Small intestine (tissue), 7 donors: ENCODE measurements around the gene POLD2. TPM values are rescaled to one million over a fixed set of nuclear protein-coding genes. Genes with fewer than 3 reads are reported as not detected.

Source experiments
- DNase-seq, 2 donors: peaks; one replicate each; pipeline versions ENCODE4 v3.0.0 to v3.0.0-alpha.2; 2013
- FAIRE-seq: peaks from 2 replicates; lab custom pipeline; 2012; peaks lifted over from hg19 to GRCh38; lab: Jason Lieb, UNC
- H3K27ac ChIP-seq, 3 donors: one replicate each; pipeline ENCODE4 v1.5.1; 2013; ENCODE audit warnings: low read length in 2 of 3, mild to moderate bottlenecking in 2 of 3, control low read depth in 1 of 3, inconsistent platforms in 1 of 3, low read depth in 1 of 3, moderate library complexity in 1 of 3
- H3K27me3 ChIP-seq, 3 donors: one replicate each; pipeline ENCODE4 v1.6.1; 2013; ENCODE audit warnings: low read length in 3 of 3, inconsistent platforms in 1 of 3; ENCODE audit not compliant: control insufficient read depth in 3 of 3, insufficient read depth in 3 of 3
- H3K36me3 ChIP-seq, 3 donors: one replicate each; pipeline ENCODE4 v1.6.1; 2013; ENCODE audit warnings: low read length in 3 of 3, inconsistent platforms in 1 of 3, low read depth in 1 of 3, mild to moderate bottlenecking in 1 of 3, moderate library complexity in 1 of 3; ENCODE audit not compliant: control insufficient read depth in 3 of 3, insufficient read depth in 2 of 3
- H3K4me1 ChIP-seq, 3 donors: one replicate each; pipeline ENCODE4 v1.6.1; 2013; ENCODE audit warnings: low read length in 2 of 3, inconsistent platforms in 1 of 3, low read depth in 1 of 3, mild to moderate bottlenecking in 1 of 3, moderate library complexity in 1 of 3; ENCODE audit not compliant: control insufficient read depth in 3 of 3, insufficient read depth in 2 of 3
- H3K4me3 ChIP-seq, 3 donors: one replicate each; pipeline ENCODE4 v1.5.1; 2013; ENCODE audit warnings: low read length in 3 of 3, control low read depth in 1 of 3, inconsistent platforms in 1 of 3, low read depth in 1 of 3, mild to moderate bottlenecking in 1 of 3, moderate library complexity in 1 of 3
- H3K9me3 ChIP-seq, 2 donors: one replicate each; pipeline ENCODE4 v1.6.1; 2013; ENCODE audit warnings: low read depth in 1 of 2, low read length in 1 of 2; ENCODE audit not compliant: control insufficient read depth in 2 of 2, insufficient read depth in 1 of 2
- WGBS, 3 donors: extraction: QIAGEN DNeasy Blood & Tissue Kit; methylation state at CpG; one replicate each; pipeline ENCODE4 v1.1.7; 2013; 5-methylcytosine and 5-hydroxymethylcytosine counted together
- polyA plus RNA-seq, 4 donors: library from polyadenylated mRNA; stranded (reverse) in 3 of 4; unstranded in 1 of 4; fragments of 200-250 nt in 3 of 4; fragments of 120-200 nt in 1 of 4; gene quantifications; one replicate each; pipeline versions ENCODE4 v1.2.1 to v1.2.3, GENCODE V29; 2013
- donor health status: healthy with polysubstance abuse.
- donor health status: control.
- donor health status: control.
- donor health status: Bipolar disorder and iron deficiency.
- donor health status: healthy.

The POLD2 gene
- polyA plus RNA-seq, 4 donors: 13.6 to 82.4 (median 42.4) TPM

DNA sequence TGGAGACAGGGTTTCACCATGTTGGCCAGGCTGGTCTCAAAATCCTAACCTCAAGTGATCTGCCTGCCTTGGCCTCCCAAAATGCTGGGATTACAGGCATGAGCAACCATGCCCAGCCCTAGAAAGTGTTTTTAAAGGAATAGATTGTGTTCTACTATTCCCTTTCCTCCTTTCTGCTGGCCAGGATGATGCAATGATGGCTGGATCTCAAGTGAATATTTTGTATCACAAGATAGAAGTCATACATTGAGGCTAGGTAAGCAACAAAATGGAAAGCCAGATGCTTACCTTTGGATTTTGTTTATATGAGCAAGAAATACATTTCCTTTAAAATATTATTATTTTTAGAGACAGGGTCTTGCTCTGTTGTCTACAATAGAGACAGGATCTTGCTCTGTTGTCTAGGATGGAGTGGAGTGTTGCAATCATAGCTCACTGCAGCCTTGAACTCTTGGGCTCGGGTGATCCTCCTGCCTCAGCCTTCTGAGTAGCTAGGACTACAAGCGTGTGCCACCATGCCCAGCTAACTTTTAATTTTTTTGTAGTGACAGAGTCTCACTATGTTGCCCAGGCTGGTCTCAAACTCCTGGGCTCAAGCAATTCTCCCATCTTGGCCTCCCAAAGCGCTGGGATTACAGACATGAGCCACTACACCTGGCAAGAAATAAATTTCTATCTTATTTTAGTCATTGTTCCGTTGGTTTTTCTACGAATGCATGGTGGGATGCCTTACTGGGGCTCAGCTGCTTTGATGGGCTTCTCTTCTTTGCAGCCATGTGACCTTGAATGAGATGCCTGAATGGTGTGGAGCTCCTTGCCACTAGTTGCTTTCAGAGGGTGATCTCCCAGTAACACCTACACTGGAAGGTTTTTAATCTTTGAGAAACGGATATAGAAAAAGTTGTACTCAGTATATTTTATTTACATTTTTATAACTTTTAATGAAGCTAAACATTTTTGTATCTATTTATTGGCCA is 25.0 kb downstream of the POLD2 start:
- Histone ChIP-seq H3K27ac (no peak overlapping the region), H3K9me3 (no peaks in the 10 kb centered on the region), H3K27me3 (peaks cover 0 to 5% (median 0%) of the 10 kb centered on the region in 3 donors), H3K36me3 (no peaks in the 10 kb centered on the region), H3K4me3 (no peak overlapping the region), H3K4me1 (no peaks in the 10 kb centered on the region)
- DNase-seq (no peak), FAIRE-seq (no peak)
- 77 to 88% (median 86%) methylated on average over 6 of the region's 6 CpGs for WGBS, 3 donors

DNA sequence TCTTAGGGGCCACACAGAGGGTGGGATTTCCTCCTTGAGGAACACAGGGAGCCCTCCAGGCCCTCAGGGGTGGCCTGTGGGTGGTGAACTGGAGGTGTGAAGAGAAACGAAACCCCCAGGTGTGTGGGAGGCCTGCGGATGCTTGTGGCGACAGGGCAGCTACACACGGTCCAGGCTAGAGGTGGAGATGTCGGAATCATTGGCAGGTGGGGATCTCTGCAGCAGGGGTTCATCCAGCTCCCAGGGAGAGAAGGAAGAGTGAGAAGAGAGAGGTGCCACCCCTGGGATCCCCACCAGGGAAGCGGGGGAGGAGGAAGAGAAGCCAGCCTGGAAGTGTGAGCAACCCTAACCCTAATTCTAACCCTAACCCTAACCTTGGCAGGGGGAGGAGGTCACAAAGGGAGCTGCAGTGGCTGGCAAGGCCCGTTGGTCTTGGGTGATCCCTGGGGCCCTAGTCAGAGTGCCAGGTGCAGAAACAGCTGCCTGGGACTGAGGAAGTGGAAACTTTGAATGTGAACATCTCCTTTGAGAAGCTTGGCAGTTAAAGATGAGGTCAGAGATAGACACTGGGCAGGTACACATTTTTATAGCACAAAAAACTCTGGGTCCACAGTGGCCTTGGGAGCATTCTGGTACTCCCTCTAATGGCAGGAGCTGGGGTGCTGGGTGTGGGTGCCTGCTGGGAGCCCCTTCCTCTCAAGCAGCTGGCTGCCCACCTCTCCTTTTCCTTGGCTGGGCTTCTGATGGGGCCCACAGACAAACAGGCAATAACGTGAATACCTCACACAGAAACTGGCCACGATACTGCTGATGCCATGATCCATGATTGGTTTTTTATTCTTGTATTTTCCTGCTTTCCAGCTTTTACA is 26.1 kb downstream of the POLD2 start:
- H3K27me3 ChIP-seq: no peaks in the 10 kb centered on the region
- 59 to 74% (median 70%) methylated on average over 9 of the region's 9 CpGs for WGBS, 3 donors
- DNase-seq (no peak), FAIRE-seq (no peak)
- no peak overlapping the region for H3K4me3 ChIP-seq
- no peaks in the 10 kb centered on the region for H3K4me1 ChIP-seq
- no peaks in the 10 kb centered on the region for H3K9me3 ChIP-seq
- no peak overlapping the region for H3K27ac ChIP-seq
- H3K36me3 ChIP-seq: no peaks in the 10 kb centered on the region

DNA sequence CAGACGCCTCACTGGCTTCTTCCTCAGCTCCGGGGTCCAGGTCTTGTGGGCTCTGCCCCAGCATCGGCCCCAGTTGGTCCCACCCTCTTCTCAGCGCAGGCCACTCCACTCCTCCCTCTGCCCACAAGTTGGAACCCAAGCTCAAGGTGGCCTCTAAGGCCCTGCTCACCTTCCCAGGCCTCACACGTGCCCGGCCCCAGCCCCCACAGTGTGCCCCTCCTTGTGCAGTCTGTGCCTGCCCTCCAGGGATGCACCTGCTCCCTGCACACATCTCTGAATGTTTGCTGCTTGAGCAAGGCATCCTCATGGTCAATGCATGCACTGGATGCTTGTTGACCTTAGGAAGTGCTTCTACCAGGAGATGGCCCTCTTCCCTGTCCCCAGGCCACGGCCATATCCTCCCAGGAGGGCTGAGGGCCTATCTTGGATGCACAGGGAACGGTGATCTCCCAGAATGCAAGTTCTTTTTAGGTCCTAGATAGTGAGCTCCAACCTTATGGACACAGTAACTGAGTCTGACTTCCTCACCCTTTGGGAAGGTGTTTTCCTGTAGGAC is 26.9 kb downstream of the POLD2 start:
- H3K36me3 ChIP-seq: no peaks in the 10 kb centered on the region
- H3K4me1 ChIP-seq: no peaks in the 10 kb centered on the region
- no peak for FAIRE-seq
- H3K27me3 ChIP-seq: no peaks in the 10 kb centered on the region
- WGBS, 3 donors: 82 to 84% (median 83%) methylated on average over 7 to 8 of the region's 8 CpGs
- no peaks in the 10 kb centered on the region for H3K9me3 ChIP-seq
- H3K27ac ChIP-seq: no peak overlapping the region
- DNase-seq: no peak
- H3K4me3 ChIP-seq: no peak overlapping the region

DNA sequence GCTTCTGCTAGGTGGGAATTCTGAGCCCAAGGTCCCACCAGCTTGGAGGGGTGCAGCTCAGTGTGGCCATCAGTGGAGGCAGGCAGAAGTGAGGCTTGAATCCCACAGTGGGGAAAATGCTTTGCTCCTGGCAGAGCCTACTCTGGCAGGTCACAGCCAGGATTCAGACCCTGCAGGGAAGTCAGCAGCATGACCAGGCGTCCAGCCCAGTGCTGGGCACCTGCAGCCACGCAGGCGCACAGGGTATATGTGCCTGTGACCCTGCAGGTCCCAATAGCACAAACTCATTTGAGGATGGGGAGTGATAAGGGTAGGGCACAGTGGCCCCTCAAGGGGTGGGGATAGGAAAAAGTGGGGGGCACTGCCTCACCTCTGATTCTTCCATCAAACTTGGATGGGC is 27.6 kb downstream of the POLD2 start:
- Histone ChIP-seq H3K9me3 (no peaks in the 10 kb centered on the region), H3K27me3 (no peaks in the 10 kb centered on the region), H3K36me3 (no peaks in the 10 kb centered on the region), H3K27ac (no peak overlapping the region), H3K4me1 (no peaks in the 10 kb centered on the region), H3K4me3 (no peak overlapping the region)
- FAIRE-seq (no peak), DNase-seq (no peak)
- WGBS, 3 donors: 87 to 96% (median 95%) methylated on average over 3 of the region's 3 CpGs

DNA sequence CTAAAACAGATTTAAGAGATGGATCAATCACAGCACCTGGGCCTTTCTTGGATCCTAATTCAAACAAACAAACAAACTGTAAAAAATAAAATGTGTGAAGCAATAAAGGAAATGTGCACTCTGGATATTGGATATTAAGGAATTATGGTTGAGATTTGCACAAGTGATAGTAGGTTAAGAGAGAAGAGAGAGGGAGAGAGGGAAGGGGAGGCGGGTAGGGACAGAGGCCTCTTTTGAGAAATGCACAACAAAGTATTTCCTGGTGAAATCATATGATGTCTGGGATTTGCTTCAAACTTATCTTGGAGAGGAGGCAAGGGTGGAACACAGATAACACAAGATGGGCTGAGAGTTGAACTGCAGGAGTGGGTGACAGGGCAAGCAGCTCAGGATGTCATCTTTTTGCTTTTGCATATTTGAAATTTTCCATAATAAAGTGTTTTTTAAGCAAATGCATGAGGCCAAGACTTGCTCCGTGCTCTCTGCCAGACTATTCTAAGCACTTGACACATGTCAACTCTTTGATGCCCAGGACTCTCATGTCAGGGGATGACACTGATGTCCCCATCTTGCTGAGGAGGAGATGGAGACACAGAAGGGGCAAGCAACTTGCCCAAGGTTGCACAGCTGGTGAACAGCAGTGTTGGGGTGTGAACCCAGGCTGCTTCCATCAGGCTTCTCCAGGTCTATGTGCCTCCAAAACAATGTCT is 28.3 kb downstream of the POLD2 start:
- H3K36me3 ChIP-seq: no peaks in the 10 kb centered on the region
- peak overlapping the region in 1 of 3 donors; percentile 15 for H3K27ac ChIP-seq
- WGBS, 3 donors: 54 to 86% (median 82%) methylated on average over 2 of the region's 2 CpGs
- H3K4me3 ChIP-seq: no peak overlapping the region
- FAIRE-seq (no peak), DNase-seq (no peak)
- no peaks in the 10 kb centered on the region for H3K27me3 ChIP-seq
- no peaks in the 10 kb centered on the region for H3K4me1 ChIP-seq
- no peaks in the 10 kb centered on the region for H3K9me3 ChIP-seq

DNA sequence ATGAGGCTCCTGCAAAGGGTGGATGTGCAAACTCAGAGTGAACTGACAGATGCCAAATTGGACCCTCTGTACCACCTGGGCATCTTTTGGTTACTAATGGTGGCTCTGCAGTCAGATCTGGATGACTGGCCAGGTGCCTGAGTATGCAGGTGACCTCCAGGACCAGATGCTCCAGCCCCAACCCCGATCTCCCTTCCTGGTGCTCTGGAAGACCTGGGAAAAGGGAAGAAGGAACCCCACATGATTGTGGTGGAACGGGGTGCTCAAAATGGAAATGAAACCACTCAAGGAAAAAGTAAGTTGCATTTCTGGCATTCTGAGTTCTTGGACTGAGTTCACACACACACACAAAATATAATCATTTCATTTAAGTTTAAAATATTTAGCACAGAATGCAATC is 29.0 kb downstream of the POLD2 start:
- no peaks in the 10 kb centered on the region for H3K4me1 ChIP-seq
- no peaks in the 10 kb centered on the region for H3K27me3 ChIP-seq
- DNase-seq (no peak), FAIRE-seq (no peak)
- H3K9me3 ChIP-seq: no peaks in the 10 kb centered on the region
- no peak overlapping the region for H3K27ac ChIP-seq
- 63 to 86% (median 63%) methylated on average over 2 of the region's 2 CpGs for WGBS, 3 donors
- no peak overlapping the region for H3K4me3 ChIP-seq
- no peaks in the 10 kb centered on the region for H3K36me3 ChIP-seq

DNA sequence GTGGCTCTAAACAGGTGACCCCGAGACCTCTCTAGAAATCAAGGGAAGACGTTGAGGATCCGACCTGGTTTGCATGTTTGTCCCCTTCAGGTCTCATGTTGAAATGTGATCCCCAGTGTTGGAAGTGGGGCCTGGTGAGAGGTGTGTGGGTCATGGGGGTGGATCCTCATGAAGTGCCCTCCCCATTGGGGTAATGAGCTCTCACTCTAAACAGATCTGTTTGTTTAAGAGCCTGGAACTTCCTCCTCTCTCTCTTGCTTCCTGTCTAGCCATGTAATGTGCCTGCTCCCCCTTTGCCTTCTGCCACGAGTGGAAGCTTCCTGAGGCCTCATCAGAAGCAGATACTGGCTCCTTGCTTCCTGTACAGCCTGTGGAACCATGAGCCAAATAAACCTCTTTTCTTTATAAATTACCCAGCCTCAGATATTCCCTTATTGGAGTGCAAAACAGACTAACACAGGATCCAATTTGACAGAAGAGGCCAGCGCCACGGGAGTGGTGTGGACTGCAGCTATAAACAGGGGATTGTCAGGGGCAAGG is 30.2 kb downstream of the POLD2 start:
- Histone ChIP-seq H3K9me3 (no peaks in the 10 kb centered on the region), H3K36me3 (no peaks in the 10 kb centered on the region), H3K4me1 (peaks cover 0 to 4% (median 0%) of the 10 kb centered on the region in 3 donors), H3K4me3 (no peak overlapping the region), H3K27ac (no peak overlapping the region), H3K27me3 (no peaks in the 10 kb centered on the region)
- FAIRE-seq (no peak), DNase-seq (no peak)
- WGBS, 3 donors: 78 to 89% (median 83%) methylated on average over 6 of the region's 6 CpGs
